Esophagus squamous epithelium (tissue), 5 donors: ENCODE data around the gene PRKCB. TPM values are rescaled to one million over a fixed set of nuclear protein-coding genes. Genes with fewer than 3 reads are reported as not detected.

Experiments
- DNase-seq: peaks from one replicate; lab custom pipeline; 2025; lab: John Stamatoyannopoulos, UW
- H3K27ac ChIP-seq, 4 donors: fragments of 200-600 bp; sonication (generic); one replicate each; pipeline ENCODE4 v1.5.1; 2016 to 2019; ENCODE audit warnings: mild to moderate bottlenecking in 1 of 4
- H3K27me3 ChIP-seq, 4 donors: fragments of 200-600 bp; sonication (generic); 1 replicate in 3 of 4; 2 replicates in 1 of 4; pipeline versions ENCODE4 v1.5.1 to v1.6.0; 2017 to 2021; ENCODE audit warnings: antibody characterized with exemption in 1 of 4
- H3K36me3 ChIP-seq, 3 donors: fragments of 200-600 bp; sonication (generic); one replicate each; pipeline ENCODE4 v1.5.1; 2016 to 2019
- H3K4me1 ChIP-seq, 3 donors: fragments of 200-600 bp; sonication (generic); one replicate each; pipeline ENCODE4 v1.5.1; 2017 to 2019
- H3K4me3 ChIP-seq, 4 donors: fragments of 200-600 bp; sonication (generic); 1 replicate in 3 of 4; 2 replicates in 1 of 4; pipeline ENCODE4 v1.5.1; 2016 to 2019; ENCODE audit warnings: mild to moderate bottlenecking in 2 of 4, moderate library complexity in 1 of 4
- H3K9me3 ChIP-seq, 3 donors: fragments of 200-600 bp; sonication (generic); one replicate each; pipeline ENCODE4 v1.5.1; 2016 to 2019
- CTCF ChIP-seq, 6 experiments: fragments of 450-650 bp in 4 of 6; fragments of 200-600 bp in 2 of 6; sonication (generic) in 2 of 6; IDR thresholded peaks; one replicate each; pipeline ENCODE4 v1.5.1; 2016 to 2019; ENCODE audit warnings: antibody characterized with exemption in 6 of 6, mild to moderate bottlenecking in 4 of 6, moderate library complexity in 4 of 6
- POLR2A ChIP-seq, 4 donors: fragments of 450-650 bp; IDR thresholded peaks; one replicate each; pipeline ENCODE4 v1.6.1; 2017; ENCODE audit warnings: antibody characterized with exemption in 4 of 4, mild to moderate bottlenecking in 4 of 4, moderate library complexity in 3 of 4
- WGBS, 2 donors: methylation state at CpG; one replicate each; pipeline ENCODE4 v1.1.5; 2018; 5-methylcytosine and 5-hydroxymethylcytosine counted together
- intact Hi-C: fragments of 100-400 bp; cut with DNase I; formaldehyde crosslinking; loops from one replicate; pipeline ENCODE4 v1.15.0; 2022
- total RNA-seq, 4 donors: library from RNA; depleted of rRNA; stranded (reverse); fragments of >200 nt; gene quantifications; one replicate each; pipeline ENCODE4 v1.1.0, GENCODE V29; 2016
- donor health status: DM: yes; HTN: yes; CAD: no.

Gene PRKCB
- total RNA-seq, 4 donors from 2014 or later, result 0.38 to 4.0 (median 1.7) TPM

- Histone ChIP-seq H3K4me3 (no peak overlapping the region), H3K27ac (no peak overlapping the region), H3K9me3 (no peaks in the 10 kb centered on the region), H3K36me3 (no peaks in the 10 kb centered on the region), H3K4me1 (peaks cover 0 to 4% (median 4%) of the 10 kb centered on the region in 3 donors), H3K27me3 (peaks cover 0 to 18% (median 0%) of the 10 kb centered on the region in 4 donors)
- intact Hi-C loops, result no loop called here
- DNase-seq, result no peak
- 62 to 64% methylated on average over 2 of the region's 2 CpGs for WGBS, 2 donors
- TF ChIP-seq CTCF (IDR thresholded peaks at IDR 0.05) (no peak), POLR2A (IDR thresholded peaks at IDR 0.05) (no peak)
Measured at GRCh38 chr16:23867566-23867965, 31.8 kb downstream of the PRKCB start.

GRCh38 chr16:23868136-23868535 lies 32.4 kb downstream of the PRKCB start:
- TF ChIP-seq CTCF (IDR thresholded peaks at IDR 0.05) (no peak), POLR2A (IDR thresholded peaks at IDR 0.05) (no peak)
- intact Hi-C loops, result no loop called here

GRCh38 chr16:23869052-23869451 lies 33.3 kb downstream of the PRKCB start:
- TF ChIP-seq POLR2A (IDR thresholded peaks at IDR 0.05) (no peak), CTCF (IDR thresholded peaks at IDR 0.05) (no peak)
- H3K27ac ChIP-seq, result no peak overlapping the region
- intact Hi-C loops, result no loop called here

More at GRCh38 chr16:23868136-23868535, 32.4 kb downstream of the PRKCB start:
- H3K9me3 ChIP-seq, result no peaks in the 10 kb centered on the region
- no peak overlapping the region for H3K27ac ChIP-seq
- 17 to 44% methylated on average over 1 of the region's 1 CpG for WGBS, 2 donors
- H3K4me3 ChIP-seq, result no peak overlapping the region
- peaks cover 0 to 18% (median 0%) of the 10 kb centered on the region in 4 donors for H3K27me3 ChIP-seq
- DNase-seq, result no peak
- peaks cover 0 to 4% (median 4%) of the 10 kb centered on the region in 3 donors for H3K4me1 ChIP-seq
- no peaks in the 10 kb centered on the region for H3K36me3 ChIP-seq

GRCh38 chr16:23871924-23872323 lies 36.1 kb downstream of the PRKCB start:
- Histone ChIP-seq H3K36me3 (no peaks in the 10 kb centered on the region), H3K27ac (no peak overlapping the region), H3K4me1 (no peaks in the 10 kb centered on the region), H3K4me3 (no peak overlapping the region), H3K9me3 (no peaks in the 10 kb centered on the region), H3K27me3 (peaks cover 0 to 23% (median 0%) of the 10 kb centered on the region in 4 donors)
- WGBS, 2 donors, result 52 to 60% methylated on average over 3 of the region's 3 CpGs
- no peak for DNase-seq
- TF ChIP-seq CTCF (IDR thresholded peaks at IDR 0.05) (no peak), POLR2A (IDR thresholded peaks at IDR 0.05) (no peak)
- intact Hi-C loops, result no loop called here

More at GRCh38 chr16:23869052-23869451, 33.3 kb downstream of the PRKCB start:
- H3K9me3 ChIP-seq, result no peaks in the 10 kb centered on the region
- no peaks in the 10 kb centered on the region for H3K36me3 ChIP-seq
- no peak for DNase-seq
- peaks cover 0 to 22% (median 0%) of the 10 kb centered on the region in 4 donors for H3K27me3 ChIP-seq
- peaks cover 0 to 3% (median 2%) of the 10 kb centered on the region in 3 donors for H3K4me1 ChIP-seq
- no peak overlapping the region for H3K4me3 ChIP-seq
- WGBS, 2 donors, result 36 to 49% methylated on average over 5 of the region's 5 CpGs

- no peaks in the 10 kb centered on the region for H3K36me3 ChIP-seq
- TF ChIP-seq POLR2A (IDR thresholded peaks at IDR 0.05) (no peak), CTCF (IDR thresholded peaks at IDR 0.05) (no peak)
- no peaks in the 10 kb centered on the region for H3K4me1 ChIP-seq
- DNase-seq, result no peak
- no peaks in the 10 kb centered on the region for H3K9me3 ChIP-seq
- no peak overlapping the region for H3K27ac ChIP-seq
- no peak overlapping the region for H3K4me3 ChIP-seq
- H3K27me3 ChIP-seq, result peaks cover 0 to 17% (median 0%) of the 10 kb centered on the region in 4 donors
- 50 to 79% methylated on average over 5 of the region's 5 CpGs for WGBS, 2 donors
- intact Hi-C loops, result no loop called here
Measured at GRCh38 chr16:23874613-23875294, 39.0 kb downstream of the PRKCB start.
